GM21447 (cell line): Measurements from ENCODE around the gene EXOSC6.
A peak's percentile ranks its signal among the peaks of the same experiment; 100 is the strongest.
"Not testable (repeated sequence)": the region's sequence is repeated elsewhere in the genome, so short reads cannot be mapped to it uniquely, and the experiment has no call there.

ENCODE experiments used
- ATAC-seq: cut with Tn5 transposase; IDR thresholded peaks from one replicate; pipeline ENCODE4 v1.9.1; 2021; ENCODE audit not compliant: unreplicated experiment

EXOSC6 gene

GRCh38 chr16:70251629-70252354 is at the start of gene EXOSC6:
Gene EXOSC6, minus strand, starts transcription at chr16:70251940. Its CDS starts 40 bp downstream, at chr16:70251900.
- ATAC-seq = peak; percentile 90

GRCh38 chr16:70301121-70301520 is 49.4 kb upstream of the EXOSC6 start:
- ATAC-seq = no peak

- ATAC-seq = peak; percentile 86
Observed at GRCh38 chr16:70298988-70299938, 47.5 kb upstream of the EXOSC6 start, which contains the start of gene DDX19B. Gene DDX19B, plus strand, starts transcription at chr16:70299186. Its CDS starts 112 bp downstream, at chr16:70299298.

- ATAC-seq = no peak
Observed at GRCh38 chr16:70295634-70296033, 43.9 kb upstream of the EXOSC6 start.

GRCh38 chr16:70294385-70295025 is 42.8 kb upstream of the EXOSC6 start:
- no peak for ATAC-seq

GRCh38 chr16:70292148-70292547 is 40.4 kb upstream of the EXOSC6 start:
- ATAC-seq = not testable (repeated sequence)

- no peak for ATAC-seq
Observed at GRCh38 chr16:70290949-70291519, 39.3 kb upstream of the EXOSC6 start.

- ATAC-seq = peak; percentile 95
Observed at GRCh38 chr16:70289229-70290094, 37.7 kb upstream of the EXOSC6 start, which contains the start of gene AARS1. Gene AARS1, minus strand, starts transcription at chr16:70289506. Its CDS starts 6,743 bp downstream, at chr16:70282763.

GRCh38 chr16:70287304-70287971 is 35.7 kb upstream of the EXOSC6 start:
- not testable (repeated sequence) for ATAC-seq

GRCh38 chr16:70276392-70276791 is 24.7 kb upstream of the EXOSC6 start:
- ATAC-seq = no peak

GRCh38 chr16:70271696-70272095 is 20.0 kb upstream of the EXOSC6 start:
- ATAC-seq = no peak

GRCh38 chr16:70270176-70270575 is 18.4 kb upstream of the EXOSC6 start:
- ATAC-seq = no peak

GRCh38 chr16:70269471-70269870 is 17.7 kb upstream of the EXOSC6 start:
- no peak for ATAC-seq

GRCh38 chr16:70267922-70268321 is 16.2 kb upstream of the EXOSC6 start:
- not testable (repeated sequence) for ATAC-seq

- no peak for ATAC-seq
Observed at GRCh38 chr16:70267516-70267915, 15.8 kb upstream of the EXOSC6 start.

- ATAC-seq = not testable (repeated sequence)
Observed at GRCh38 chr16:70259903-70260302, 8.2 kb upstream of the EXOSC6 start.

- no peak for ATAC-seq
Observed at GRCh38 chr16:70258946-70259345, 7.2 kb upstream of the EXOSC6 start.

- ATAC-seq = no peak
Observed at GRCh38 chr16:70258065-70258464, 6.3 kb upstream of the EXOSC6 start.

GRCh38 chr16:70257391-70257790 is 5.7 kb upstream of the EXOSC6 start:
- ATAC-seq = no peak
